Naive thymus-derived CD4-positive, alpha-beta T cell (primary cell): ENCODE measurements around the gene GRIN2B. TPM values are rescaled to one million over a fixed set of nuclear protein-coding genes. Genes with fewer than 3 reads are reported as not detected.

Experiments used
- ATAC-seq: fragments of 150-1000 bp; cut with Tn5 transposase; 2 replicates; pipeline ENCODE4 v1.10.0; 2021; ENCODE audit warnings: mild to moderate bottlenecking, moderate library complexity
- CTCF ChIA-PET: fragments of 350-600 bp; sonication (Branson Sonifier 250); formaldehyde crosslinking; loops from one replicate; lab custom pipeline; 2021; ENCODE audit warnings: antibody characterized with exemption; lab: Charles Lee
- POLR2A ChIA-PET: fragments of 350-600 bp; sonication (Branson Sonifier 250); formaldehyde crosslinking; loops from one replicate; lab custom pipeline; 2021; ENCODE audit warnings: antibody characterized with exemption, inconsistent platforms; lab: Charles Lee
- DNase-seq, 9 donors: peaks; one replicate each; pipeline versions ENCODE4 v3.0.0 to v3.0.0-alpha.2; 2020 to 2022; ENCODE audit warnings: mixed read lengths in 1 of 9
- H3K27ac ChIP-seq: one replicate; pipeline ENCODE4 v1.7.0; 2013; ENCODE audit warnings: mild to moderate bottlenecking, low read depth, low read length, moderate library complexity
- H3K27me3 ChIP-seq, 2 donors: one replicate each; pipeline ENCODE4 v1.7.0; 2013; ENCODE audit warnings: low read length in 2 of 2, mild to moderate bottlenecking in 2 of 2, moderate library complexity in 2 of 2; ENCODE audit not compliant: control insufficient read depth in 2 of 2, insufficient read depth in 2 of 2
- H3K36me3 ChIP-seq, 3 experiments: 1 replicate in 2 of 3; 2 replicates in 1 of 3; pipeline ENCODE4 v1.7.0; 2013; ENCODE audit warnings: low read length in 3 of 3, mild to moderate bottlenecking in 3 of 3, moderate library complexity in 1 of 3; ENCODE audit not compliant: insufficient read depth in 3 of 3, control insufficient read depth in 2 of 3
- H3K4me1 ChIP-seq, 2 donors: one replicate each; pipeline ENCODE4 v1.7.0; 2013; ENCODE audit warnings: low read length in 2 of 2, mild to moderate bottlenecking in 2 of 2, moderate library complexity in 1 of 2; ENCODE audit not compliant: control insufficient read depth in 2 of 2, insufficient read depth in 2 of 2
- H3K4me3 ChIP-seq: 2 replicates; pipeline ENCODE4 v1.7.0; 2013; ENCODE audit warnings: mild to moderate bottlenecking, low read length
- H3K9me3 ChIP-seq, 3 experiments: 1 replicate in 2 of 3; 2 replicates in 1 of 3; pipeline ENCODE4 v1.7.0; 2013; ENCODE audit warnings: low read length in 3 of 3; ENCODE audit not compliant: control insufficient read depth in 2 of 3
- H3K27ac Mint-ChIP-seq, 9 donors: one replicate each; pipeline ENCODE4 v1.8.0; 2020 to 2022; ENCODE audit warnings: mixed read lengths in 9 of 9, mild to moderate bottlenecking in 8 of 9, moderate library complexity in 5 of 9, inconsistent platforms in 2 of 9
- H3K27me3 Mint-ChIP-seq, 5 donors: one replicate each; pipeline ENCODE4 v1.8.0; 2021 to 2022; ENCODE audit warnings: mixed read lengths in 5 of 5, mild to moderate bottlenecking in 1 of 5
- H3K36me3 Mint-ChIP-seq, 5 donors: one replicate each; pipeline ENCODE4 v1.8.0; 2020 to 2022; ENCODE audit warnings: mixed read lengths in 5 of 5, mild to moderate bottlenecking in 3 of 5, inconsistent platforms in 1 of 5
- H3K4me1 Mint-ChIP-seq, 7 donors: one replicate each; pipeline ENCODE4 v1.8.0; 2020 to 2022; ENCODE audit warnings: mixed read lengths in 7 of 7, mild to moderate bottlenecking in 3 of 7, inconsistent platforms in 1 of 7
- H3K4me3 Mint-ChIP-seq, 10 donors: one replicate each; pipeline ENCODE4 v1.8.0; 2020 to 2022; ENCODE audit warnings: mild to moderate bottlenecking in 10 of 10, mixed read lengths in 10 of 10, moderate library complexity in 6 of 10, inconsistent platforms in 2 of 10
- H3K9me3 Mint-ChIP-seq, 11 donors: one replicate each; pipeline ENCODE4 v1.8.0; 2020 to 2022; ENCODE audit warnings: mixed read lengths in 11 of 11, mild to moderate bottlenecking in 4 of 11, inconsistent platforms in 1 of 11, moderate library complexity in 1 of 11
- intact Hi-C, 2 donors: fragments of 100-400 bp; cut with micrococcal nuclease; formaldehyde crosslinking; loops; one replicate each; pipeline ENCODE4 v1.15.1; 2023
- polyA plus RNA-seq, 2 donors: library from polyadenylated mRNA; unstranded; fragments of 300-500 nt; fragmentation: Illumina TruSeq; gene quantifications; one replicate each; pipeline ENCODE4 v1.2.3, GENCODE V29; 2021
- total RNA-seq, 6 experiments: library from RNA in 5 of 6; stranded (reverse) in 5 of 6; gene quantifications; 1 replicate in 5 of 6; 2 replicates in 1 of 6; pipeline ENCODE4 v1.2.3 and lab custom pipeline; 2021 to 2026

GRIN2B gene
- total and polyA plus RNA-seq, 7 experiments from 2014 or later = not detected

DNA sequence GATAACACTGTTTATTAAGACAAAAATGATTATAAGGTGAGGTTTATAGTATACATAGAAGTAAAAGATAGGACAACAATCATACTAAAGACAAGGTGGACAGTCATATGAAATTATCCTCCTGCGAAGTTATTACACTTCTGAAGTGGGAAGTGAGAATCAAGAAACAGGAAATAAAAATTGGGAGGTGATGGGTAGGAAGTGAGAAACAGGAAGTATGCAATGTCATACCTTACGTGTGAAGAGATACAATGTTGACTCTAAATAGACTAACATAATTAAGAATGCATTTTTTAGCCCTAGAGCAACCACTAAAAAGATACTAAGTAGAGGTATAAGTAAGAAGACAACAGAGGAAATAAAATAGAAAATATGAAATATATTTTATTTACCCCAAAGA, 43.7 kb downstream of the GRIN2B start:
- Mint-ChIP-seq H3K4me1 (no peaks in the 10 kb centered on the region), H3K27me3 (peaks cover 10 to 18% (median 15%) of the 10 kb centered on the region in 5 donors), H3K27ac (no peak overlapping the region), H3K36me3 (no peaks in the 10 kb centered on the region), H3K9me3 (peaks cover 0 to 29% (median 7%) of the 10 kb centered on the region in 11 donors), H3K4me3 (no peak overlapping the region)
- ATAC-seq (no peak), DNase-seq (no peak)
- Histone ChIP-seq H3K36me3 (no peaks in the 10 kb centered on the region), H3K4me1 (no peaks in the 10 kb centered on the region), H3K27me3 (no peaks in the 10 kb centered on the region), H3K27ac (no peak overlapping the region), H3K9me3 (no peaks in the 10 kb centered on the region), H3K4me3 (no peak overlapping the region)
- ChIA-PET CTCF (no interaction called here), POLR2A (no interaction called here)
- intact Hi-C loops = no loop called here

DNA sequence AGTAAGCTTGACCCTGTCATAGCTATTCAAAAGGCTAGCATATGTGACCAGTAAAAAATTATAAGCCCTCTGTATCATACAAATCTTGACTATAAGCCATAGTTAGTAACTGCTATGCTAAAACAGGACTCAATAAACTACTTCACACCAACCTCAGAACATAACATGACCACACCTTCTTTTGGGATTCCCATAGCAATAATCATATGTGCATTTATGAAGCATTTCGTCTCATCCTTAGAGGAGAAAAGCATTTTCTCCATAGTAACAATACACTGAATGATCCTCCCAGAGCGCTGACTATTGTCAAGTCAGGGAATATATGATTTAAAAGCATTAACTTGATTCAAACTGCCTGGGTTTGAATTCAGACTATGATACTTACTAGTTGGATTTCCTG, 46.2 kb downstream of the GRIN2B start:
- ATAC-seq (no peak), DNase-seq (no peak)
- no peaks in the 10 kb centered on the region for H3K27me3 ChIP-seq
- no peaks in the 10 kb centered on the region for H3K36me3 Mint-ChIP-seq
- POLR2A ChIA-PET = no interaction called here
- H3K4me3 ChIP-seq = no peak overlapping the region
- no peak overlapping the region for H3K27ac Mint-ChIP-seq
- H3K36me3 ChIP-seq = no peaks in the 10 kb centered on the region
- H3K9me3 Mint-ChIP-seq = peaks cover 0 to 29% (median 7%) of the 10 kb centered on the region in 11 donors
- H3K4me1 ChIP-seq = no peaks in the 10 kb centered on the region
- H3K4me3 Mint-ChIP-seq = no peak overlapping the region
- H3K9me3 ChIP-seq = no peaks in the 10 kb centered on the region
- intact Hi-C loops = no loop called here
- H3K27ac ChIP-seq = no peak overlapping the region
- CTCF ChIA-PET = no interaction called here
- H3K27me3 Mint-ChIP-seq = peaks cover 0 to 5% (median 3%) of the 10 kb centered on the region in 5 donors
- no peaks in the 10 kb centered on the region for H3K4me1 Mint-ChIP-seq
